H1 (cell line): ENCODE measurements around the gene RUVBL1. TPM values are rescaled to one million over a fixed set of nuclear protein-coding genes. Genes with fewer than 3 reads are reported as not detected.

ENCODE experiments used
- CTCF ChIA-PET: fragments of 300-600 bp; sonication (Branson Sonifier 250); formaldehyde crosslinking; loops from one replicate; lab custom pipeline; 2021; ENCODE audit not compliant: partially characterized antibody; lab: Charles Lee
- POLR2A ChIA-PET: fragments of 300-600 bp; sonication (Branson Sonifier 250); formaldehyde crosslinking; loops from one replicate; lab custom pipeline; 2021; ENCODE audit warnings: inconsistent platforms; ENCODE audit not compliant: partially characterized antibody; lab: Charles Lee
- DNase-seq, 2 experiments: peaks; one replicate each; pipeline versions ENCODE4 v3.0.0 to v3.0.0-alpha.2; 2010 to 2022; ENCODE audit warnings: low spot score in 2 of 2, low read depth in 1 of 2, mixed read lengths in 1 of 2
- FAIRE-seq: peaks from 2 replicates; lab custom pipeline; 2011; peaks lifted over from hg19 to GRCh38; lab: Jason Lieb, UNC
- H2AFZ ChIP-seq: 2 replicates; pipeline ENCODE4 v1.8.1; 2012; ENCODE audit warnings: low read length, inconsistent platforms
- H2AK5ac ChIP-seq: 2 replicates; pipeline ENCODE4 v1.6.1; 2013; ENCODE audit warnings: low read depth, low read length
- H2BK120ac ChIP-seq: replicated peaks from 2 replicates; pipeline ENCODE3; 2013; ENCODE audit warnings: low read depth, low read length, inconsistent platforms
- H2BK12ac ChIP-seq: 2 replicates; pipeline ENCODE4 v1.6.1; 2013; ENCODE audit warnings: low read depth, low read length
- H2BK15ac ChIP-seq: 2 replicates; pipeline ENCODE4 v1.6.1; 2013; ENCODE audit warnings: low read length
- H2BK20ac ChIP-seq: 2 replicates; pipeline ENCODE4 v1.6.1; 2013; ENCODE audit warnings: low read length
- H2BK5ac ChIP-seq: 2 replicates; pipeline ENCODE4 v1.6.1; 2013; ENCODE audit warnings: low read depth, low read length
- H3K14ac ChIP-seq: 2 replicates; pipeline ENCODE4 v1.6.1; 2013; ENCODE audit warnings: inconsistent platforms; ENCODE audit not compliant: insufficient read length
- H3K18ac ChIP-seq: 2 replicates; pipeline ENCODE4 v1.6.1; 2013; ENCODE audit warnings: low read length; ENCODE audit errors: extremely low read depth
- H3K23ac ChIP-seq: 2 replicates; pipeline ENCODE4 v1.6.1; 2013; ENCODE audit warnings: inconsistent platforms; ENCODE audit not compliant: insufficient read length
- H3K23me2 ChIP-seq: 2 replicates; pipeline ENCODE4 v1.6.1; 2013; ENCODE audit warnings: low read depth, low read length
- H3K27ac ChIP-seq: 2 replicates; pipeline ENCODE4 v1.6.1; 2011; ENCODE audit warnings: low read depth, low read length, inconsistent platforms
- H3K27me3 ChIP-seq, 4 experiments: replicated peaks in 1 of 4; 1 replicate in 1 of 4; 2 replicates in 3 of 4; pipeline versions ENCODE4 v1.6.1 to v1.8.1; 2011 to 2013; ENCODE audit warnings: low read length in 3 of 4, mild to moderate bottlenecking in 3 of 4, inconsistent platforms in 2 of 4, mixed read lengths in 2 of 4, moderate library complexity in 1 of 4; ENCODE audit not compliant: control insufficient read depth in 3 of 4, insufficient read depth in 3 of 4; ENCODE audit errors: extremely low read depth in 1 of 4
- H3K36me3 ChIP-seq, 4 experiments: 2 replicates each; pipeline versions ENCODE4 v1.6.1 to v1.8.1; 2011 to 2013; ENCODE audit warnings: mild to moderate bottlenecking in 4 of 4, low read length in 3 of 4, moderate library complexity in 2 of 4, control low read depth in 1 of 4, inconsistent platforms in 1 of 4; ENCODE audit not compliant: insufficient read depth in 4 of 4, control insufficient read depth in 2 of 4
- H3K4ac ChIP-seq: replicated peaks from 2 replicates; pipeline ENCODE3; 2013; ENCODE audit warnings: low read length, low read depth, mixed read lengths, inconsistent platforms; ENCODE audit not compliant: insufficient read length
- H3K4me1 ChIP-seq, 4 experiments: replicated peaks in 1 of 4; 1 replicate in 1 of 4; 2 replicates in 3 of 4; pipeline versions ENCODE4 v1.6.1 to v1.8.1; 2011 to 2013; ENCODE audit warnings: low read length in 3 of 4, inconsistent platforms in 2 of 4, mixed read lengths in 1 of 4; ENCODE audit not compliant: insufficient read depth in 4 of 4, control insufficient read depth in 3 of 4
- H3K4me2 ChIP-seq, 2 experiments: 2 replicates each; pipeline versions ENCODE4 v1.6.1 to v1.8.1; 2011 to 2013; ENCODE audit warnings: low read depth in 2 of 2, low read length in 2 of 2, control low read depth in 1 of 2, inconsistent platforms in 1 of 2, mild to moderate bottlenecking in 1 of 2; ENCODE audit not compliant: insufficient read depth in 1 of 2
- H3K4me3 ChIP-seq, 4 experiments: fragments of 200-600, 300-600 bp in 1 of 4; sonication (generic), shearing (Covaris generic), sonication (Bioruptor Twin) in 1 of 4; 2 replicates each; pipeline versions ENCODE4 v1.5.1 to v1.8.1; 2011 to 2016; ENCODE audit warnings: low read length in 4 of 4, low read depth in 3 of 4, control low read depth in 2 of 4, inconsistent platforms in 2 of 4, mild to moderate bottlenecking in 2 of 4, mixed read lengths in 1 of 4, moderate library complexity in 1 of 4; ENCODE audit not compliant: insufficient read depth in 2 of 4; ENCODE audit errors: extremely low read depth in 1 of 4
- H3K56ac ChIP-seq: replicated peaks from 2 replicates; pipeline ENCODE3; 2013; ENCODE audit warnings: low read depth, mild to moderate bottlenecking, mixed read lengths, low read length, inconsistent platforms; ENCODE audit not compliant: insufficient read length
- H3K79me1 ChIP-seq: 2 replicates; pipeline ENCODE4 v1.6.1; 2013; ENCODE audit warnings: low read depth, low read length, control low read depth
- H3K79me2 ChIP-seq, 2 experiments: 2 replicates each; pipeline versions ENCODE4 v1.6.1 to v1.8.1; 2012 to 2013; ENCODE audit warnings: low read length in 2 of 2, mild to moderate bottlenecking in 2 of 2, inconsistent platforms in 1 of 2; ENCODE audit not compliant: insufficient read depth in 2 of 2, control insufficient read depth in 1 of 2
- H3K9ac ChIP-seq, 4 experiments: replicated peaks in 1 of 4; 1 replicate in 1 of 4; 2 replicates in 3 of 4; pipeline versions ENCODE4 v1.6.1 to v1.8.1; 2011 to 2013; ENCODE audit warnings: low read depth in 3 of 4, low read length in 3 of 4, control low read depth in 2 of 4, mild to moderate bottlenecking in 2 of 4, moderate library complexity in 2 of 4, inconsistent platforms in 1 of 4; ENCODE audit errors: extremely low read depth in 1 of 4
- H3K9me3 ChIP-seq, 2 experiments: 2 replicates each; pipeline versions ENCODE4 v1.6.1 to v1.8.1; 2012 to 2013; ENCODE audit warnings: mild to moderate bottlenecking in 2 of 2, moderate library complexity in 2 of 2, control low read depth in 1 of 2, inconsistent platforms in 1 of 2, low read depth in 1 of 2, low read length in 1 of 2, mixed read lengths in 1 of 2; ENCODE audit not compliant: insufficient read depth in 2 of 2
- H4K20me1 ChIP-seq, 2 experiments: replicated peaks in 1 of 2; 2 replicates each; pipeline versions ENCODE3 to v1.8.1; 2011 to 2013; ENCODE audit warnings: inconsistent platforms in 2 of 2, low read length in 2 of 2, mild to moderate bottlenecking in 1 of 2; ENCODE audit not compliant: insufficient read depth in 2 of 2, control insufficient read depth in 1 of 2
- H4K5ac ChIP-seq: 2 replicates; pipeline ENCODE4 v1.6.1; 2013; ENCODE audit warnings: low read length, low read depth, mixed read lengths, inconsistent platforms; ENCODE audit not compliant: insufficient read length
- H4K8ac ChIP-seq: 2 replicates; pipeline ENCODE4 v1.8.0; 2013; ENCODE audit warnings: mild to moderate bottlenecking, moderate library complexity, low read length, inconsistent platforms; ENCODE audit not compliant: insufficient read depth; ENCODE audit errors: extremely low read depth
- H4K91ac ChIP-seq: replicated peaks from 2 replicates; pipeline ENCODE3; 2013; ENCODE audit warnings: low read length, mixed read lengths, inconsistent platforms; ENCODE audit not compliant: insufficient read length
- BACH1 ChIP-seq: IDR thresholded peaks from 2 replicates; pipeline ENCODE4 v1.6.1; 2012; ENCODE audit warnings: low read length, improper control_type of control experiment
- GTF2F1 ChIP-seq: IDR thresholded peaks from 2 replicates; pipeline ENCODE4 v1.6.1; 2012; ENCODE audit warnings: low read depth, low read length, improper control_type of control experiment, borderline replicate concordance
- RNF2 ChIP-seq: fragments of 200-900, 300-1000 bp; sonication (generic); IDR thresholded peaks from 2 replicates; pipeline ENCODE4 v1.7.1; 2016; ENCODE audit warnings: borderline replicate concordance, low read depth, mild to moderate bottlenecking, antibody characterized with exemption, low read length; ENCODE audit not compliant: poor library complexity, severe bottlenecking; ENCODE audit errors: missing control alignments
- SIRT6 ChIP-seq: IDR thresholded peaks from one replicate; pipeline ENCODE4 v1.7.1; 2012; ENCODE audit warnings: low read length, inconsistent platforms
- SUZ12 ChIP-seq: fragments of 200-600 bp; sonication (generic); IDR thresholded peaks from 2 replicates; pipeline ENCODE4 v1.6.1; 2012; ENCODE audit warnings: mild to moderate bottlenecking, inconsistent platforms, low read length, moderate library complexity, mixed read lengths
- TAF7 ChIP-seq: optimal IDR thresholded peaks from 2 replicates; pipeline ENCODE3; 2011; ENCODE audit warnings: low read depth, mild to moderate bottlenecking, inconsistent platforms, low read length, moderate library complexity, borderline replicate concordance
- WGBS, 2 experiments: shearing (Covaris generic) in 1 of 2; methylation state at CpG; one replicate each; pipeline versions ENCODE4 v1.1.6 to v1.1.7; 2013 to 2015; ENCODE audit warnings: low lambda C conversion rate in 2 of 2, mixed read lengths in 2 of 2, inconsistent platforms in 1 of 2, low coverage in 1 of 2, missing lambda C conversion rate in 1 of 2; ENCODE audit not compliant: insufficient replicate concordance in 2 of 2, insufficient coverage in 1 of 2, insufficient read length in 1 of 2; ENCODE audit errors: extremely low coverage in 1 of 2, missing lambda C conversion rate in 1 of 2; 5-methylcytosine and 5-hydroxymethylcytosine counted together
- polyA plus RNA-seq, 7 experiments: library from polyadenylated mRNA; depleted of rRNA in 3 of 7; stranded (reverse) in 5 of 7; unstranded in 2 of 7; fragments of >200 nt in 5 of 7; fragments of 200-250 nt in 2 of 7; gene quantifications; 1 replicate in 5 of 7; 2 replicates in 1 of 7; 4 replicates in 1 of 7; pipeline versions ENCODE4 v1.2.1 to v1.2.3, GENCODE V29; 2011 to 2013; ENCODE audit warnings: missing spikeins in 2 of 7, mixed read lengths in 2 of 7
- total RNA-seq: library from RNA; stranded (reverse); fragmentation: NEBNext Ultra II Directional; extraction: Animal tissue kit (Norgen Biotek cat#: 25700); gene quantifications from 2 replicates; pipeline ENCODE4 v1.2.1, GENCODE V29; 2021
- TF ChIP-seq, protein P1 (sequence below): IDR thresholded peaks from 2 replicates; pipeline ENCODE4 v1.6.1; 2012; ENCODE audit warnings: inconsistent platforms

RUVBL1 gene
- total and polyA plus RNA-seq, 2 of the 8 experiments (the other 6 are each of a cell fraction or from before 2014, with no cell fraction given): 112 to 135 TPM

DNA sequence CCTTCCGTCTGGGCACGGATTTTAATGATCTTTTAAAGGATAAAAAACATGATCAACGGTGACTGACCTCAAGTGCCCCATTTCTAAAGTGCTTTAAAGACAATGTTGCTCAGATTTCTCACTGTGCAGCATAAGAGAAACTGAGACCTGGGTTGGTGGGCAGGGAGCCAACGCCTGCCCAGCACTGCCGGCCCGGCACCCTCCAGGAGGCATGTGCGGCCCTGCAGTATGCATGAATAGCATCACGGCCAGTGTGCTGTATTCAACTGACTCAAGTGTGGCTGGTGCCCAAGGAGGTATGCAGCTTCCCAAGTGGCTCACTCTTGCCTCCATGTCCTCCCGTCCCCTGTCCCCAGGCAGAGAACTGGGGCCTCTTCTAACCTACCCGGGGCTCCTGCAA lies 41.1 kb downstream of the RUVBL1 start:
- H3K79me1 ChIP-seq: no peaks in the 10 kb centered on the region; the same call in 1 of the 2 replicates
- H3K27ac ChIP-seq: no peak overlapping the region
- H3K23me2 ChIP-seq: no peaks in the 10 kb centered on the region
- peaks cover 0 to 2% (median under 1%) of the 10 kb centered on the region in 4 experiments; a peak in 1 of 7 replicates for H3K4me1 ChIP-seq
- H2BK15ac ChIP-seq: no peak overlapping the region
- H3K23ac ChIP-seq: no peak overlapping the region
- peaks cover 8 to 31% of the 10 kb centered on the region in 2 experiments for H4K20me1 ChIP-seq
- FAIRE-seq: no peak
- H2BK12ac ChIP-seq: no peak overlapping the region
- no peak overlapping the region for H2AK5ac ChIP-seq
- CTCF ChIA-PET: interaction anchor here (0.9 to 4.0 kb wide), 5 partner anchors 9 to 14 kb away, joined by 3 to 27 read pairs (median 5); no protein-coding TSS in a partner anchor
- no peak overlapping the region for H2BK120ac ChIP-seq
- H3K56ac ChIP-seq: no peak overlapping the region
- peaks cover 0 to under 1% (median 0%) of the 10 kb centered on the region in 4 experiments; a peak in 2 of 7 replicates for H3K27me3 ChIP-seq
- no peaks in the 10 kb centered on the region for H3K79me2 ChIP-seq
- 88% methylated on average over 10 of the region's 10 CpGs; no CpG with 5 or more reads in 1 of the 2 experiments for WGBS, 2 experiments
- DNase-seq: no peak
- no peak overlapping the region for H3K4me2 ChIP-seq
- H3K18ac ChIP-seq: no peak overlapping the region
- H4K8ac ChIP-seq: 0 out of 2 replicates have a peak overlapping the region, but pooled peaks have one; percentile 12
- H3K36me3 ChIP-seq: peaks cover 18 to 70% (median 46%) of the 10 kb centered on the region in 4 experiments
- no peak overlapping the region for H2BK20ac ChIP-seq
- no peak for TF ChIP-seq SIRT6
- no peak for TF ChIP-seq RNF2
- TF ChIP-seq, protein P1, sequence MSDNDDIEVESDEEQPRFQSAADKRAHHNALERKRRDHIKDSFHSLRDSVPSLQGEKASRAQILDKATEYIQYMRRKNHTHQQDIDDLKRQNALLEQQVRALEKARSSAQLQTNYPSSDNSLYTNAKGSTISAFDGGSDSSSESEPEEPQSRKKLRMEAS: no peak
- TF ChIP-seq GTF2F1: no peak
- TF ChIP-seq BACH1: no peak
- TF ChIP-seq SUZ12: no peak
- TF ChIP-seq TAF7: no peak
- TF ChIP-seq, all 59 proteins: peak for 0
- no peak overlapping the region for H3K4ac ChIP-seq
- POLR2A ChIA-PET: no interaction called here
- no peaks in the 10 kb centered on the region for H3K9me3 ChIP-seq
- no peak overlapping the region for H3K4me3 ChIP-seq
- H2AFZ ChIP-seq: no peak overlapping the region
- no peak overlapping the region for H2BK5ac ChIP-seq
- H3K14ac ChIP-seq: no peak overlapping the region
- no peak overlapping the region for H3K9ac ChIP-seq
- H4K5ac ChIP-seq: no peak overlapping the region
- no peak overlapping the region for H4K91ac ChIP-seq
